Activated CD8-positive, alpha-beta memory T cell treated with anti-CD3 and anti-CD28 coated beads for 24 hours (primary cell): ENCODE data around the gene TAF13.
A peak's percentile ranks its signal among the peaks of the same experiment; 100 is the strongest.

Experiments used
- DNase-seq: peaks from one replicate; pipeline ENCODE4 v3.0.0-alpha.2; 2020

The TAF13 gene, protein sequence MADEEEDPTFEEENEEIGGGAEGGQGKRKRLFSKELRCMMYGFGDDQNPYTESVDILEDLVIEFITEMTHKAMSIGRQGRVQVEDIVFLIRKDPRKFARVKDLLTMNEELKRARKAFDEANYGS

DNA sequence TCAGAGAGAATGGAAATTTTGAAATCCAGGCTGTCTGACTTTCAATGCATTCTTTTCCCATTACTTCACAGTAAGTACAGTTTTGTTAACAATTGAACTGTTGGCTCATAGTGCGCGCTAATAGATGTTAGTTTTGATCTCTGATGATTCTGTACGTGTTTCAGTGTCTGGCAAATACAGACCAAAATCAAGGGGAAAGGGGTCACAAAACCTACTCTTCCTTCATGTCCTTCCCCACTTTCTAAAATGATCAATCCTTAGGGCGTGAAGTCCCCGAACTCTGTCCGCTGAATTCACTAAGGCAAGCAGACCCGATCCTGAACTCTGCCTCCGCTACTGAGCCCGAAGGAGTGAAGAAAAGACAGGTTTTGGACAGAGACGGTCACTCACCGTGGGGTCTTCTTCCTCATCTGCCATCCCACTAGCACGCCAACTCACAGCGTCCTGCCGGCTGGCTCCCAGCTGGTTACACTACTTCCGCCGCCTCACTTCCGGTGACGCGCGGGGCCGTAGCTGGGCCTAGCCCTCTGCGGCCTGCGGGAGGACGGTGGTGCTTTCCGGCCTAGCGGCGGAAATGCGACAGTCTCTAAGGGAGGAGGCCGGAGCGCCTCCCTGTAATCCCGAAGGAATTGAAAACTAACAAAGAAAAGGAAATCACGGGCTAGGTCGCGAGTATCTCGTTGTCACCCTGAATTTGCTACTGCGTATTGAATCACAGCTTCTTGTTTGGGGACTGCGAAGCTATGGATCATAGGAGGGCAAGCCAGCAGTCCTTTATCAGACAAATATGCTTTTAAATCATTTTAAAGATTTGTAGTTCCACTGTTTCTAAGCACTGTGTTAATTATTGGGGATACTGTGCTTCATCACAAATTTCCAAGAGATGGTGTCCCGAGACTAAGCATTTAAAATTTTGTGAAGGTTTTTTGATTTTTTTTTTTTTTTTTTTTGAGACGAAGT, at the start of gene TAF13:
Gene TAF13, minus strand, starts transcription at position 473 of the 960 bp plus-strand sequence. Its CDS starts 56 bp downstream, at position 417.
- peak; percentile 93 for DNase-seq

DNA sequence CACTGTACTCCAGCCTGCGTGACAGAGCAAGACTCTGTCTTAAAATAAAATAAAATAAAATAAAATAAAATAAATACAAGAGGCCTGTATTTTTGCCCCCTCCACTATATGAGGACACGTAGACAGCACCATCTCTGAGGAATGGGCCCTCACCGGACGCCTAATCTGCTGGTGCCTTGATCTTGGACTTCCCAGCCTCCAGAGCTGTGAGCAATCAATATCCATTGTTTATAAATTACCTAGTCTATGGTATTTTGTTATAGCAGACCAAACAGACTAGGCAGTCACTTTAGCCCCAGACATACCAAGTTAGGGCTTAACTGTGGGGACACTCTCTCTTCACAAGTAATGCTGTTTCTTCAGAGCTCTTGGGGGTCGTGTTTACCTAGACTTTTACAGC, 44.6 kb upstream of the TAF13 start:
- no peak for DNase-seq

DNA sequence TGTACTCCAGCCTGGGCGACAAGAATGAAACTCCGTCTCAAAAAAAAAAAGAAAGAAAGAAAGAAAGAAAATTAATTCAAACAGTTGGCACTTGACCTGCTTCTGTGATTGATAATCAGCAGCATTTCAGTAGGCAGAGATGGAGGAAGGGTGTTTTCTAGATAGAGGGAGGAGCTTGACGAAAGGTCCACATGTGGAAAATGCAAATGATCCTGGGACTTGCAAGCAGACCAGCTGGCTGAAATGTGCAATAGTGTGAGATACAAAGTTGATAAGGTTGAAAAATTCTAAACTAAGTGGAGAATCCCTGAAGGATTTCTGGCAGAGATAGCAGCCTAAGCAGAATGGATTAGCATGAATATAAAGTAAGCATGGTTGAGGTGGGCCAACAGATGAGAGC, 42.3 kb upstream of the TAF13 start:
- DNase-seq: no peak

DNA sequence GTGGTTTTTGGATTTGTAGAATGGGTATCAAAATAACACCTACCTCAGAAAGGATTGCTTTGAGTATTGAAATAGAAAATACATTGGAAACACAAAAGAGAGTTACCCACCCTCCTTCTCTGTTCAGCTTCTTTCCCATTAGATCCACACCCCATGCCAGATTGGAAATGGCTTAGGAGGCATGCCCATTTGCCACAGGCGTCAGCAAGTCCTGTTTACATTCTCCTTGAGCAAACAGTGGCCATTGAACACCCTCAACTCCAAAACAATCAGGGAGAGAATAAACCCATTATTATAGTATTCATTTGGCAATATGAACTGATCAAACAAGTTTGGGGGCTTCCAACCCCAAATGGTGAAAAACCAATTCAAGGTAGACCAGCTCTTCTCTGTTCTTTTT, 40.5 kb upstream of the TAF13 start:
- no peak for DNase-seq

DNA sequence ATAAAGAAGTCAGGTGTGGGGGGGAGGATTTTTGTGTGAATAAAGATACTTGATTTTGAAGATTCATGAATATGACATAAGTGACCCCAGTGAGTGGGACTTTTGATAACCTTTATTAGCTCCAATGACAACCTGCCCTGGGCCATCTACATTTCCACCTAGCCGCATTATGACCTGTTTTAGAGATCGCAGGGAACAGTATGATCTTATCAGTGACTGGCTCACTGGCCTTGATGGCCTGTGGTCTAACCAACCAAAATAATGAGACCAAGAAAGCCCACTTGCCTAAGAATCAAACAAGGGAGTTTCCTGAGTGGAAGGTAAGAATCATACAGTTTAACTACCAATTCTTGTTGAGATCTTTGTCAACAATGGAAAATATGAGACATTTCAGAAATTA, 39.9 kb upstream of the TAF13 start:
- no peak for DNase-seq

DNA sequence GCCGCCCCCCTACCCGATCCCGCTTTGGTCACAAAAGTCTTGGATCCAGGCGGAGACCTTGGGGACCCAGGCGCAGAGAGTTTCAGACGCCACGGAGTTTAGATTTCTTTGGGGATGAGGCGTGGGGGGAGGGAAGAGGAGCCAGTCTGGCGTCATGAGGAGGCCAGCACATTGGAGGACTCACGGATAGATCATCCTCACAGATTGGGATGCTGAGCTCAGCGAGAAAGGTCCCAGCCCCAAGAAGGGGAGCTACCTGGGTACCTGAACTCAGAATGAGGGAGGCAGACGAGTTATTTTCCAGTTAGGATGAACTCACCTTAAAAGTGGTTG, 38.5 kb upstream of the TAF13 start:
- no peak for DNase-seq

DNA sequence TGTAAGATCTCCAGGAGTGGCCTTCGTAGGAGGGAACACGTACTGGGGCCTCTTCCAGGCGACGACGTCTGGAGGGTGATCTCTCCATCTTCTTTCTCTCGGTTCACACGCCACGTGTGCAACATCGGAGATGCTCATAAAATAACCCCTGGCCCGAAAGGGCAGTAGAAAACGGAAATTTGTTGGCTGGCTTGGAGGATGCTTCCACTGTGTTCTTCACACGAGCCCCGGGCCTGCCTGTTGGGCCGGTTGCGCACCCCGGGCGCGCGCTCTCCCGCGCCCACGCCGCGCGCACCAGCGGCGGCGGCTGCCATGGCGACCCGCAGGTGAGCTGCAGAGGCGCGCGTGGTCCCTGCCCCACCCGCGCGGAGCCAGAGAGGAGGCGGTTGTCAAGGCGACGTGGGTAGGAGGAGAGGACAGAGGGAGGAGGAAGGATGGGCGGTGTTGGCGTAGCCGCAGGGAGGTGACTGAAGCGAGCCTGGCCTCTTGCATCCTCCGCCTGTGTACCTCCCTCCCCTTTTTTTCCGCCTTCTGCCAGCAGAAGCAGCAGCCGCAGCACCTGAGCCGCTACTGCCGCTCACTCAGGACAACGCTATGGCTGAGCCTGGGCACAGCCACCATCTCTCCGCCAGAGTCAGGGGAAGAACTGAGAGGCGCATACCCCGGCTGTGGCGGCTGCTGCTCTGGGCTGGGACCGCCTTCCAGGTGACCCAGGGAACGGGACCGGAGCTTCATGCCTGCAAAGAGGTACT, 38.0 kb upstream of the TAF13 start, which contains the start of gene ELAPOR1:
Gene ELAPOR1, plus strand, starts transcription at position 526 of the 752 bp plus-strand sequence. Its CDS starts 69 bp downstream, at position 595.
- DNase-seq: peak; percentile 89

DNA sequence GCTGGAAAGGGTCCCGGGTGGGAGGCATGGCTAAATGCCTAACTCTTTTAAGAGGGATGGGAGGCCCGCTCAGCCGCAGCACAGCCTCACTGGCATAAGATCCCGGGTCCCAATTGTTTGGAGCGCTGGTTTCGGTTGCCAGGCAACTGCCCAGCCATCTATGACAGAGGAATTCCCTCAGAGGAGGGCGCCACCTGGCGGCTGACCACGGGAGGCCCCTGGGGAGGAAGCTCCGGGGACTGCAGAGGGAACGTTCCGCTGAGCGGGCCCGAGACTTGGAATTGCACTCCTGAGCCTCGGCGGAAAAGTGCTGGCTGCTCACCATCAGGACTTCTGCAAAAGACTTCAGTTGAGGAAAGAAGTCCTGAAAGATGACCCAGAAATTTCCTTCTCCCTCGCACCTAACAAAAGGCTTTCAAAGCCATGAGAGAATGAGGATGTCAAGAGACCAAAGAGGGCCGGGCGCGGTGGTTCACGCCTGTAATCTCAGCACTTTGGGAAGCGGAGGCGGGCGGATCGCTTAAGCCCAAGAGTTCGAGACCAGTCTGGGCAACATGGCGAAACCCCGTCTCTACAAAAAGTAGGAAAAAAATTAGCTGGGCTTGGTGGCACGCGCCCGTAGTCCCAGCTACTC, 37.0 kb upstream of the TAF13 start:
- peak; percentile 96 for DNase-seq

DNA sequence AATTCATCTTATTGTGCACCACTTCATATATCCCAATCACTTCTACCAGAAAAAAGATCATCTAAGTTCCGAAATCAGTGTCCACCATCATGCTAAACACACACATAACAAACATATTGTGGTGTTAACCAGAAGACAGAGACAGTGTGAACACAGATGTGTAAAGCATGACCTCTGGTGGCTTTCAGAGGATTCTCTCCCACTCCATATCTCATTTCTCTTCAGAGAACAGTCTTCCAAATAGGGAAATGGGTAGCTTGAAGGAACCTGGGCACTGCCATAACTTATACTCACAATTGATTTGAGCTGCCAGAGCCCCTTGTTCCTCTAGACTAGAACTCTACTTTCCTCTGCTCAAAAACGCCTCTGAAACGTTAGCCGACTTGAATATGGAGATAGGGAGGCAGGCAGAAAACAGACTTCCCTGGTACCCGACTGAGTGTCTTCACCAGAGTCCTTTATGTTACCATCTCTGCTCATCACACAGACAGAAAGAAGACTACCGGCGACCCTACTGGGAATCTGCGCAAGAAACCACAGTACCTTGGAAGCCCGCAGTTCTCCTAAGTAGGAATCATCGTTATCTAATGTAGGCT, 36.4 kb upstream of the TAF13 start:
- no peak for DNase-seq

DNA sequence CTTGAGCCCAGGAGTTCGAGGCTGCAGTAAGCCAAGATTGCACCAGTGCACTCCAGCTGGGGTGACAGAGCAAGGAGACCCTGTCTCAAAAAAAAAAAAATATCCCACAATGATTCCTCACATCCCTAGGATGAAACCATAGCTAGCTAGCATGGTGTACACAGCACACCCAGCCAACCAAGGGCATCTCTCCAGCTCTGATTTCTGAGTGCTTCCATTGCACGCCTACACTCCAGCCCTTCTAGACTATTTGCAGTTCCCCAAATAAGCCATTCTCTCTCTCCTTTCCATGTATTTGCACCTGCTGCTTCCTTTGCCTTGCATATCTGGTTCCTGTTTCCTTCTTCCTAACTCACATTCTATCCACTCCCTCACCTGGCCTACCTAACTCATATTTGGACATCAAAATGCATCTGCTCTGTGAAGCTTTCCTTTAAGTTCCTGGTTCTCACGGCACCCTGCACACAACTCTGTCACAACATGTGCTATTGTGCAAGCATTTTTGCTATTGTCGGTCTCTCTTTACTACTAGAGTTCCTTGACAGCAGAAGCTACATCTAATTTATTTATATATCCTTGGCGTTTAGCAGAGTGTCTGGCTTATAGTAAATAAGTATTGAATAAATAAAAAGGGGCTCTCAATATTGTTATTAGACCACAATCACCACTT, 35.7 kb upstream of the TAF13 start:
- no peak for DNase-seq

DNA sequence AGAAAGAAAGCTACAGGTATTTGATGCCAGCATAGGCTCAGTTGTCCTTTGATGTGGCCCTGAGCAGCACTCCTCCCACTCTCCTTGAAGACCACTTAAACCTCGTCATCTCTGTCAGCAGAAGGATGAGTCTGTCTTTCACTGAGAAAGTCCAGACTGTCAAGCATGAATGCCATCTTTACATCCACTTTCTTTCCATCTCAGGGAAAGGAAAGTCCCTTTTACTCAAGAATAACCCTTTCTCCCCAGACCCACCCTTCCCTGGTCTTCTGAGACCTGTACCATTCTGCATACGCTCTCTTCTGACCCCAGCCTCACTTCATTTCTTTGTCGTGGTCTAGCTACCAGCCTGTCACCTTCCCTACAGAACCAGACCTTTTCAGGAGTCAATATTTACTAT, 34.1 kb upstream of the TAF13 start:
- DNase-seq: no peak

DNA sequence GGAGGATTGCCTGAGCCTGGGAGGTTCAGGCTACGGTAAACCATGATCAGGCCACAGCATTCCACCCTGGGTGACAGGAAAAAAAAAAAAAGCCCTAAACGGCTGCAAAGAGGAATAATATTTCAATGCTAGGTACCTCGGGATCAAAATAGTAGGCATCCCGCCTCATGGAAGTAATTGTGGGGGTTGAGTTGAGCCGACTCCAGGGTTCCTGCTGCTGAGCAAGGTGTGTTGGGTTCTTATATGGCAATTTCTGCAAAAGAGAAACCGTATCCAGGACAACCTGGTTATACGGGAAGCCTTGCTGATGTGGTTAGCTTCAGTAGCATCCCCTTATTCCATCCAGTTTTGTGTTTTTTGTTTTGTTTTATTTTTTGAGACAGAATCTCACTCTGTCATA, 32.0 kb upstream of the TAF13 start:
- no peak for DNase-seq

DNA sequence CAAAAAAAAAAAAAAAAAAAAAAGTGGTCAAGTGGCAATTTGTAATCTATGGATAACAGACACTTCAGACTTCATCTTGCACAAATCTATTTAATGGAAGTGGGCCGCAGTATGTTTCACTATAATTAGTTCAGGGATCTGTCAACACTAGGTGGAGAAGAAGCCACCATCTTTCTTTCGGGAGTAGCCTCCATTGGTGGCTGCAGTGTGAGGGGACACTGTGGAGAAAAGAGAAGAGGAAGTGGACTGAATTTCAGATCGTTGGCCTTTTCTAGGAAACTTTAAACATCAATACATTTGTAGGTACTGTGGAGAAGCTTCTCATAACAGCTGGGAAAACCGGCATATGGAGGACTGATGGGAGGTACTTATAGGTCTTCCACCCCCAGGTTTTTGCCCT, 30.1 kb upstream of the TAF13 start:
- no peak for DNase-seq

DNA sequence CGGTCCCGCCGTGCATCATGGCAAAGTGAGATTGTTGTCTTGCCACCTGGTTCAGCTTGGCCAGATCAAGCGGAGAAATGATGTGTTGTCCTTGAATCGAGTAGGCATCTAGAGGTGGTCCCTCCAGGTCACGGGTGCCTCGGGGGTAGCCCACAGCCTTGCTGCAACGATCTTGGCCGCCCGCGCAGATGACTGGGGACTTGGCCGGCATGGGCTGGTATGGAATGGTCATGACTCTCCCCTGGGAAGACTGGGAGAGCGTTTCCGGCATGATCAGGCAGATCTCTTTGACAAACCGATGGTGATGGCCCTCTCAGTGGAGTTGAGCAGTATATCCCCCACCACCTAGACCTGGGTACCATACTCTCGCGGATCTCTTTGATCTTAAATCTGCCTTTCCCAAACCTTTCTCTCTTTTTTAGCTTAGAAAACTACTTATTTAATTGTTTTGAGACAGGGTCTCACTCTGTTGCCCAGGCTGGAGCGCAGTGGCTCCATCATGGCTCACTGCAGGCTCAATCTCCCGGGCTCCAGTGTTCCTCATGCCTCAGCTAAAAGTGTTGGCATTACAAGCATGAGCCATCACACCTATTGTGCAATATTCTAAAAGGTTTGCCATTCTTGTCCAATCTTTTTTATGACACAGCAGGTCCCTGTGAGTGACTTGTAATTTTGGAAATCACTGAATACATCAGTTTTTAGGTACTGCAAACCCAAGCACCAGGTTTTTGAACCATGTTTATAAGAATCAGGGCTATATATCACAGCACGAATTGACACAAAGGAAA, 28.8 kb upstream of the TAF13 start:
- DNase-seq: no peak

DNA sequence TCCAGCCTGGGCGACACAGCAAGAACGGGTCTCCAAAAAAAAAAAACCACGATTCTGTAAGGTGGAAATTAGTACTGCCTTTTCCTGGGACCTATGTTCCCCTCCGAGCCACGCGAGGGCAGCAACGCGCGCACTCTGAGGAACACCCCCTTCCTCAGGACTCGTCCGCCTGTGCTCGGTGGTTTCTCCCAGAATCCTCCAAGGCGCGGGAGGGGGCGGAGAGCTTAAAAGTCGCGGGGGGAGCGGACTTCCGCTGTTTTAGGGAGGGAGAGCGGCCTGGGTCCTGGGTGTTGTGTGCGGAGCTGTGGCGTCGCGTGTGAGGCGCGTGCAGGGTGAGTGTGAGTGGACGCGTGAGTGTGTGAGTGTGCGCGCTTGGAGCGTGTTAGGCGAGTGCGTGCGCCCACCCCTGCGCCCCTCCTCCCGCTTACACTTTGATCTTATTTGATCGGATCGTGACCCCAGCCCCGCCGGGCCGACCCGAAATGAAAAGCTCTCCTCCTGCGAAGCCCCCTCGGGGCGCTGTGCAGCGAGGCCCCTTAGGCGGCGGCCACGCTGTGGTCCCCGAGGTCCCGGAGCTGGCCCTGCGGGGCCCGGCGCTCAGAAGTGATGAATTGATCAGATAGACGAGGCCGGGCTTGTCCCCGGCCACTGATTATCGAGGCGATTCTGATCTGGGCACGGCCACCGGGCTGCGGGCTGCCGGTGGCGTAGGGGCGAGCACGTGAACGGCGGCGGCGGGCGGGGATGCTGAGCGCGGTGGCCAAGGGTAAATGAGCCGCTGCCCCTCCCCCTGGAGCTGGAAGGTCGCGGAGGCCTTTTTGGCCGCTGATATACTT, 24.4 kb upstream of the TAF13 start:
- peak; percentile 97 for DNase-seq

DNA sequence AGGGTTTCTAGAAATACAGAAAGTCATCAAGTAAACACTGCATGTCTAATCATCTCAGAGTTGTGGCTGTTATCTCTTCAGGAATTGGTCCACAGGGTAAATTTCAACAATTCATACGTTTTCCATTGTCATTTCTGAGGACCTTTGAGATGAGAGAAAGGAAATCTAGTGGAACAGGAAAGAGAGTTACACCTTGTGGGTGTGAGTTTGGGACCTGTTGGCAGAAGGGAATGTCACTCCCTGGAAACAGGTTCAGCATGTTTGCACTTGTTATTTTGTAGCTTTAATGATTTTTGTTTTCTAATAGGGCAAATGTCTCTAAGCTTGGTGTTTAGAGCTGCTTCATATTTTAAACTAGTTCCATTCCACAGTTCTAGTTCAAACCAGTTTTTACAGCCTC, 20.3 kb upstream of the TAF13 start:
- no peak for DNase-seq

DNA sequence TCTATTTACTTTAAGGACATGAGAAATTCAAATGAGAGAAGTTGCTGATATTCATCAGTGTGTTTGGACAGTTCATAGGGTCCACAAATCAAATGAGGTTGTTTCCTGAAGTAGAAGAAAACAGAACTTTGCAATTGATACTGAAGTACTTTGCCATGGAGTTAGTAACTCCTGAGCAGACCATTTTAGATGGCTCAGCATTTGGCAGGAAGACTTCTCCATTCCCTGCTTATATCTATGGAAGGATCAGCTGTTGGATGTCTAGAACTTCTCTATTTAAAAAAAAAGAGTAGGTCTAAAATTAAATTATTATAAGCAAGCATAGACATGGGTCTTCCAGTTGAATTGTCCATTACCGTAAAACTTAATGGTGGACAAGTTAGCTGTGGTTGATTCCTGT, 19.8 kb upstream of the TAF13 start:
- DNase-seq: no peak

DNA sequence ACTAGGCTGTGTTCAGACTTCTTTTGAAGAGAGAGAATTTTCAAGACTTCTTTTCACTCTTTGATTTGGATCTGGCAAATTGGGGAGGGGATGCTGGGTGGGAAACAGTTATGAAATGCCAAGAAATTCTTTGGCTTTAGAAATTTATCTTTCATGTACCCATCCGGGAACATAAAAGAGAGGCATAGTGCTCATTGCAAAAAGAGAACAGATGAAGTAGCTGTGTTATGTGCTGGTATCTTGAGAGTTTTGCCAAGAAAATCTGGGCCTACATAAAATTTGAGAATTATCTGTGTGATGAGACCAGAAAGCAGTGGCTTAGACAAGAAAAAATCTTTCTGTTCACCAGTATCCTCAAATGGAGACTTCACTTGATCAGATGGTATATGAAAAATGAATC, 19.1 kb upstream of the TAF13 start:
- DNase-seq: no peak

DNA sequence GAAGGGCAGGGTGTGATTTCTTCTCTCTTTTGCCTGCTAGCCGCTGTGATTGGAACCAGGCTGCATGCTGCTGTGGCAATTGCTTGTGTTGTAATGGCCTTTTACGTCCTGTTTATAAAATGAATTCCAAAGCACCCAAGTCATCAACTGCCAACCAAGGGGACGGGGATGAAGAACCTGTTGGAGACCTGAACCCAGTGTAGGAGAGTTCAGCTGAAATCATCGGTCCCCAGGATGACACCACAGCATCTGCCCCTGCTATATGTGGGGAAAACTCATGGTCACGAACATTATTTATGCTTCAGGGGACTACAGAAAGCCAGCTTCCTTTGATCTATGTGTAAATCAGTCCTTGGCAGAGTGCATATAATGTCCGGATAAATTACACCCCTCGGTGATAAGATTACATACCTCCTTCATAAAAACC, 18.6 kb upstream of the TAF13 start:
- DNase-seq: no peak

DNA sequence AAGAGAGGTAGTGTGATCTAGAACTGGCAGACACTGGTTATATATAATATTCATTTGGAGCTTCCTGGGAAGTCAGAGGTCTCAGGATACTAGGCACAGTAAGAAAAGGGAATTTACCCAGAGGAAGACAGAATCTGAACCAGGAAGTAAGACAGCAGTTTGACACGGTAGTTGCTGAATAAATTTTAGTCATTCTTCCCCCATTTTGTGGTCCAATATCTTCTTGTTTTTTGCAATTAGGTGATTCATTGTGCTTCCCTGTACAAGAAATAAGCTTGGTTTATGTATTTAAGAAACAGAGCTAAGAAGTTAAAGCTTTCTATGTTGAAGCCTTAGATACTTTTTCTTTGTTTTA, 16.0 kb upstream of the TAF13 start:
- DNase-seq: no peak
